WTC11 (cell line): ENCODE results near the gene RBM28. TPM values are rescaled to one million over a fixed set of nuclear protein-coding genes. Genes with fewer than 3 reads are reported as not detected.
A peak's percentile ranks its signal among the peaks of the same experiment; 100 is the strongest.

ENCODE experiments used
- ATAC-seq: fragments of 200-7000 bp; cut with Tn5 transposase; 2 replicates; pipeline ENCODE4 v1.10.0; 2021; ENCODE audit warnings: mild to moderate bottlenecking, moderate library complexity
- CTCF ChIA-PET: fragments of 300-600 bp; sonication (Branson Sonifier 250); formaldehyde crosslinking; loops from one replicate; lab custom pipeline; 2021; ENCODE audit warnings: antibody characterized with exemption; lab: Charles Lee
- POLR2A ChIA-PET: fragments of 350-600 bp; sonication (Branson Sonifier 250); formaldehyde crosslinking; loops from one replicate; lab custom pipeline; 2021; ENCODE audit warnings: antibody characterized with exemption; lab: Charles Lee
- DNase-seq: peaks from one replicate; pipeline ENCODE4 v3.0.0; 2021; ENCODE audit warnings: low spot score
- H3K27ac Mint-ChIP-seq: 2 replicates; pipeline ENCODE4 v1.8.0; 2021; ENCODE audit warnings: mixed read lengths
- H3K27me3 Mint-ChIP-seq: 2 replicates; pipeline ENCODE4 v1.8.0; 2021; ENCODE audit warnings: low read depth, mild to moderate bottlenecking, moderate library complexity, mixed read lengths
- H3K36me3 Mint-ChIP-seq: 2 replicates; pipeline ENCODE4 v1.8.0; 2021; ENCODE audit warnings: mixed read lengths
- H3K4me1 Mint-ChIP-seq: 2 replicates; pipeline ENCODE4 v1.8.0; 2022; ENCODE audit warnings: mixed read lengths
- H3K4me3 Mint-ChIP-seq: 2 replicates; pipeline ENCODE4 v1.8.0; 2021; ENCODE audit warnings: mild to moderate bottlenecking, moderate library complexity, mixed read lengths
- H3K9me3 Mint-ChIP-seq: 2 replicates; pipeline ENCODE4 v1.8.0; 2021; ENCODE audit warnings: mixed read lengths
- EMX1 ChIP-seq: fragments of 250-450 bp; sonication (Bioruptor Pico); IDR thresholded peaks from 2 replicates; pipeline ENCODE4 v1.8.0; 2021; ENCODE audit warnings: mild to moderate bottlenecking
- FOXK1 ChIP-seq: sonication (generic); formaldehyde crosslinking; IDR thresholded peaks from 2 replicates; pipeline ENCODE4 v1.8.0; 2022; ENCODE audit warnings: mild to moderate bottlenecking, moderate library complexity, missing genetic modification reagents
- GRHL2 ChIP-seq: fragments of 250-450 bp; sonication (Bioruptor Pico); IDR thresholded peaks from 2 replicates; pipeline ENCODE4 v1.8.0; 2022; ENCODE audit warnings: mild to moderate bottlenecking, moderate library complexity; ENCODE audit not compliant: insufficient replicate concordance, severe bottlenecking
- GTF2I ChIP-seq: fragments of 250-450 bp; sonication (Bioruptor Pico); conservative IDR thresholded peaks from 2 replicates; pipeline ENCODE4 v1.4.0; 2021; ENCODE audit warnings: mild to moderate bottlenecking
- JUN ChIP-seq: sonication (generic); formaldehyde crosslinking; IDR thresholded peaks from 2 replicates; pipeline ENCODE4 v1.8.0; 2023; ENCODE audit warnings: mild to moderate bottlenecking, missing genetic modification reagents
- NR3C1 ChIP-seq: sonication (generic); formaldehyde crosslinking; conservative IDR thresholded peaks from 2 replicates; pipeline ENCODE4 v1.8.1; 2023; ENCODE audit warnings: low read depth, mild to moderate bottlenecking, missing genetic modification reagents
- PRRX2 ChIP-seq: fragments of 250-450 bp; sonication (Bioruptor Pico); IDR thresholded peaks from 2 replicates; pipeline ENCODE4 v1.8.0; 2021; ENCODE audit warnings: mild to moderate bottlenecking
- STAT6 ChIP-seq: sonication (generic); formaldehyde crosslinking; conservative IDR thresholded peaks from 2 replicates; pipeline ENCODE4 v1.8.1; 2023; ENCODE audit warnings: mild to moderate bottlenecking, low read depth, missing genetic modification reagents, moderate library complexity
- ZNF121 ChIP-seq: sonication (generic); formaldehyde crosslinking; IDR thresholded peaks from 2 replicates; pipeline ENCODE4 v1.8.0; 2023; ENCODE audit warnings: missing genetic modification reagents
- ZNF138 ChIP-seq: sonication (generic); formaldehyde crosslinking; conservative IDR thresholded peaks from 2 replicates; pipeline ENCODE4 v1.8.1; 2022; ENCODE audit warnings: mild to moderate bottlenecking, moderate library complexity, missing genetic modification reagents
- ZNF671 ChIP-seq: fragments of 250-450 bp; sonication (Bioruptor Pico); IDR thresholded peaks from 2 replicates; pipeline ENCODE4 v1.8.0; 2021; ENCODE audit warnings: mild to moderate bottlenecking
- total RNA-seq: library from RNA; stranded (reverse); gene quantifications from 3 replicates; pipeline ENCODE4 v1.2.3, GENCODE V29; 2021
- TF ChIP-seq, protein P1 (sequence below): sonication (generic); formaldehyde crosslinking; IDR thresholded peaks from 2 replicates; pipeline ENCODE4 v1.8.1; 2023; ENCODE audit warnings: mild to moderate bottlenecking, moderate library complexity, missing genetic modification reagents
- TF ChIP-seq, protein P2 (sequence below): sonication (generic); formaldehyde crosslinking; IDR thresholded peaks from 2 replicates; pipeline ENCODE4 v1.8.1; 2023; ENCODE audit warnings: mild to moderate bottlenecking, missing genetic modification reagents, borderline replicate concordance
- TF ChIP-seq, protein P3 (sequence below): fragments of 200-600 bp; IDR thresholded peaks from 2 replicates; pipeline ENCODE4 v1.8.0; 2022; ENCODE audit warnings: antibody characterized with exemption

Gene RBM28
- total RNA-seq, 1 experiment from 2014 or later = 66.1 TPM

DNA sequence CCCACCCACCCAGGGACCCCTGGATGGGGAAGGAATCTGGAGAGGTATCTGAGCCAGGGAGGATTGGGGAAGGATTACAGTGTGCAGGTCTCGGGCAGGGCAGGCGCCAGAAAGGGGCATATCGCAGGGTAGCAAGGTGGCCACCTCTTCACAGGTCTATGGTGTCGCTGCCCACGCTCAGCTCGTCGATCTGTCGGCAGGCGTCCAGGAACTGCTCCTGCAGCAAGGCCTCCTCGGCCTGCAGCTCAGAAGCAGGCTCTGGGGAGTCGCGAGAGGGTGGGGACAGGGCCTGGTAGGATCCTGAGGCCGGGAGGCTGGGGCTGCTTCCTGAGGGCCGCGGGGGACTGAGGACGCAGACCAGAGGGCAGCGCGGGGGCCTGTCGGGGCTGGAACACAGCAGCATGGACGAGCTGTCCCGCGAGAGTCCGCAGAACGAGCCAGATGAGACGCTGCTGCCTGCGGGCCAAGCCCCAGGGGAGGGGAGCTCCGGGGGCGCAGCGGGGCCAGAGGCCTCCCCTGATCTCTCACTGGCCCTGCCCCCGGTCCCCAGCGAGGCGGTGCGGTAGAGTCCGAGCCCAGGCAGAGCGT, 7.1 kb upstream of the RBM28 start (continued):
- no peak for TF ChIP-seq STAT6 (CRISPR knock-in tag)
- TF ChIP-seq ZNF671 (CRISPR knock-in tag) = no peak
- no peak for TF ChIP-seq GTF2I (CRISPR knock-in tag)

DNA sequence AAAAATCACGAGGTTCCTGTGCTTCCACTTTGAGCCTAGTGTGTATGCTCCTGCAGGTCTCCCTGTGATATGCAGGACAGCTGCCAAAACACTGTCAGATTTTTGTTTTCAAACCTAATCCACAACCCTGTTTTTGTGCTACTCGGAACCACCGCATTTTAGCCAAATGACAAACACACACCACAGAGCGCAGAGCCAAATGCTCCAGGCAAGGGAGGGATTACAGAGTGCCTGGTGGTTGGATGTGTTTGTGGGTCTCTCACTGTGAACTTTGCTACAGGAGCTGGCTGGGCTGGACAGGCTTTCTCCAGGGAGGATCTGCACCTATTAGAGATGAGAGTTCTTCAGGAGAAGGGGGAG, 5.7 kb upstream of the RBM28 start:
- ChIA-PET CTCF (interaction anchor here (0.6 to 5.5 kb wide), 5 partner anchors 11 to 110 kb away, joined by 3 to 125 read pairs (median 4); no protein-coding TSS in a partner anchor), POLR2A (no interaction called here)
- Mint-ChIP-seq H3K27ac (no peak overlapping the region), H3K4me1 (peaks cover 5% of the 10 kb centered on the region), H3K4me3 (no peak overlapping the region), H3K27me3 (peaks cover 68% of the 10 kb centered on the region), H3K36me3 (no peaks in the 10 kb centered on the region), H3K9me3 (no peaks in the 10 kb centered on the region)
- DNase-seq (no peak), ATAC-seq (no peak)
- TF ChIP-seq NR3C1 (no peak), ZNF138 (CRISPR knock-in tag) (no peak), GTF2I (CRISPR knock-in tag) (no peak), JUN (CRISPR knock-in tag) (no peak), ZNF671 (CRISPR knock-in tag) (no peak)

- Mint-ChIP-seq H3K4me1 (peaks cover 5% of the 10 kb centered on the region), H3K36me3 (no peaks in the 10 kb centered on the region), H3K27me3 (peaks cover 51% of the 10 kb centered on the region), H3K27ac (no peak overlapping the region), H3K4me3 (no peak overlapping the region), H3K9me3 (no peaks in the 10 kb centered on the region)
- CTCF ChIA-PET = interaction anchor here (0.6 to 5.5 kb wide), 30 partner anchors 9 to 318 kb away, joined by 3 to 138 read pairs (median 4); partner anchors contain the start of genes IMPDH1 and PRRT4
- DNase-seq = peak; percentile 67
- ATAC-seq = peak; percentile 11
- POLR2A ChIA-PET = no interaction called here
- TF ChIP-seq, protein P1, sequence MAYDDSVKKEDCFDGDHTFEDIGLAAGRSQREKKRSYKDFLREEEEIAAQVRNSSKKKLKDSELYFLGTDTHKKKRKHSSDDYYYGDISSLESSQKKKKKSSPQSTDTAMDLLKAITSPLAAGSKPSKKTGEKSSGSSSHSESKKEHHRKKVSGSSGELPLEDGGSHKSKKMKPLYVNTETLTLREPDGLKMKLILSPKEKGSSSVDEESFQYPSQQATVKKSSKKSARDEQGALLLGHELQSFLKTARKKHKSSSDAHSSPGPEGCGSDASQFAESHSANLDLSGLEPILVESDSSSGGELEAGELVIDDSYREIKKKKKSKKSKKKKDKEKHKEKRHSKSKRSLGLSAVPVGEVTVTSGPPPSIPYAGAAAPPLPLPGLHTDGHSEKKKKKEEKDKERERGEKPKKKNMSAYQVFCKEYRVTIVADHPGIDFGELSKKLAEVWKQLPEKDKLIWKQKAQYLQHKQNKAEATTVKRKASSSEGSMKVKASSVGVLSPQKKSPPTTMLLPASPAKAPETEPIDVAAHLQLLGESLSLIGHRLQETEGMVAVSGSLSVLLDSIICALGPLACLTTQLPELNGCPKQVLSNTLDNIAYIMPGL (CRISPR knock-in tag) = no peak
- TF ChIP-seq, protein P2, sequence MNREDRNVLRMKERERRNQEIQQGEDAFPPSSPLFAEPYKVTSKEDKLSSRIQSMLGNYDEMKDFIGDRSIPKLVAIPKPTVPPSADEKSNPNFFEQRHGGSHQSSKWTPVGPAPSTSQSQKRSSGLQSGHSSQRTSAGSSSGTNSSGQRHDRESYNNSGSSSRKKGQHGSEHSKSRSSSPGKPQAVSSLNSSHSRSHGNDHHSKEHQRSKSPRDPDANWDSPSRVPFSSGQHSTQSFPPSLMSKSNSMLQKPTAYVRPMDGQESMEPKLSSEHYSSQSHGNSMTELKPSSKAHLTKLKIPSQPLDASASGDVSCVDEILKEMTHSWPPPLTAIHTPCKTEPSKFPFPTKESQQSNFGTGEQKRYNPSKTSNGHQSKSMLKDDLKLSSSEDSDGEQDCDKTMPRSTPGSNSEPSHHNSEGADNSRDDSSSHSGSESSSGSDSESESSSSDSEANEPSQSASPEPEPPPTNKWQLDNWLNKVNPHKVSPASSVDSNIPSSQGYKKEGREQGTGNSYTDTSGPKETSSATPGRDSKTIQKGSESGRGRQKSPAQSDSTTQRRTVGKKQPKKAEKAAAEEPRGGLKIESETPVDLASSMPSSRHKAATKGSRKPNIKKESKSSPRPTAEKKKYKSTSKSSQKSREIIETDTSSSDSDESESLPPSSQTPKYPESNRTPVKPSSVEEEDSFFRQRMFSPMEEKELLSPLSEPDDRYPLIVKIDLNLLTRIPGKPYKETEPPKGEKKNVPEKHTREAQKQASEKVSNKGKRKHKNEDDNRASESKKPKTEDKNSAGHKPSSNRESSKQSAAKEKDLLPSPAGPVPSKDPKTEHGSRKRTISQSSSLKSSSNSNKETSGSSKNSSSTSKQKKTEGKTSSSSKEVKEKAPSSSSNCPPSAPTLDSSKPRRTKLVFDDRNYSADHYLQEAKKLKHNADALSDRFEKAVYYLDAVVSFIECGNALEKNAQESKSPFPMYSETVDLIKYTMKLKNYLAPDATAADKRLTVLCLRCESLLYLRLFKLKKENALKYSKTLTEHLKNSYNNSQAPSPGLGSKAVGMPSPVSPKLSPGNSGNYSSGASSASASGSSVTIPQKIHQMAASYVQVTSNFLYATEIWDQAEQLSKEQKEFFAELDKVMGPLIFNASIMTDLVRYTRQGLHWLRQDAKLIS = no peak
- TF ChIP-seq FOXK1 (CRISPR knock-in tag) (no peak), EMX1 (CRISPR knock-in tag) (no peak), PRRX2 (CRISPR knock-in tag) (no peak), GRHL2 (CRISPR knock-in tag) (no peak), STAT6 (CRISPR knock-in tag) (no peak), ZNF121 (CRISPR knock-in tag) (no peak)
- TF ChIP-seq, protein P3, sequence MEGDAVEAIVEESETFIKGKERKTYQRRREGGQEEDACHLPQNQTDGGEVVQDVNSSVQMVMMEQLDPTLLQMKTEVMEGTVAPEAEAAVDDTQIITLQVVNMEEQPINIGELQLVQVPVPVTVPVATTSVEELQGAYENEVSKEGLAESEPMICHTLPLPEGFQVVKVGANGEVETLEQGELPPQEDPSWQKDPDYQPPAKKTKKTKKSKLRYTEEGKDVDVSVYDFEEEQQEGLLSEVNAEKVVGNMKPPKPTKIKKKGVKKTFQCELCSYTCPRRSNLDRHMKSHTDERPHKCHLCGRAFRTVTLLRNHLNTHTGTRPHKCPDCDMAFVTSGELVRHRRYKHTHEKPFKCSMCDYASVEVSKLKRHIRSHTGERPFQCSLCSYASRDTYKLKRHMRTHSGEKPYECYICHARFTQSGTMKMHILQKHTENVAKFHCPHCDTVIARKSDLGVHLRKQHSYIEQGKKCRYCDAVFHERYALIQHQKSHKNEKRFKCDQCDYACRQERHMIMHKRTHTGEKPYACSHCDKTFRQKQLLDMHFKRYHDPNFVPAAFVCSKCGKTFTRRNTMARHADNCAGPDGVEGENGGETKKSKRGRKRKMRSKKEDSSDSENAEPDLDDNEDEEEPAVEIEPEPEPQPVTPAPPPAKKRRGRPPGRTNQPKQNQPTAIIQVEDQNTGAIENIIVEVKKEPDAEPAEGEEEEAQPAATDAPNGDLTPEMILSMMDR = no peak
Observed at GRCh38 chr7:128347647-128348097, 4.0 kb upstream of the RBM28 start.
